A673 (cell line): ENCODE measurements around the gene DPYD. TPM values are rescaled to one million over a fixed set of nuclear protein-coding genes. Genes with fewer than 3 reads are reported as not detected.

ENCODE experiments used
- BruUV-seq: library from RNA; stranded (reverse); fragments of 400-500 nt; replicated peaks from 2 replicates; lab custom pipeline; 2021; lab: Mats Ljungman, UMichigan
- CTCF ChIA-PET: fragments of 300-600 bp; sonication (Branson Sonifier 250); formaldehyde crosslinking; loops from one replicate; lab custom pipeline; 2022; ENCODE audit warnings: antibody characterized with exemption; lab: Charles Lee
- POLR2A ChIA-PET: fragments of 300-600 bp; sonication (Branson Sonifier 250); formaldehyde crosslinking; loops from one replicate; lab custom pipeline; 2022; ENCODE audit warnings: antibody characterized with exemption; ENCODE audit not compliant: low non-redundant PET; lab: Charles Lee
- DNase-seq: peaks from one replicate; pipeline ENCODE4 v3.0.0-alpha.2; 2015; ENCODE audit warnings: low spot score
- H3K27ac ChIP-seq: fragments of 200-600 bp; sonication (generic); 2 replicates; pipeline ENCODE4 v1.5.1; 2016; ENCODE audit warnings: mixed run types, low read depth, mild to moderate bottlenecking, mixed read lengths, antibody characterized with exemption, low read length; ENCODE audit not compliant: poor library complexity, severe bottlenecking
- H3K27me3 ChIP-seq: fragments of 200-600 bp; sonication (generic); replicated peaks from 2 replicates; pipeline ENCODE4 v1.6.1; 2017; ENCODE audit warnings: mixed run types, low read depth, mild to moderate bottlenecking, mixed read lengths, antibody characterized with exemption, low read length; ENCODE audit not compliant: insufficient read depth, poor library complexity
- H3K36me3 ChIP-seq: fragments of 200-600 bp; sonication (generic); 2 replicates; pipeline ENCODE4 v1.6.1; 2016; ENCODE audit warnings: mixed run types, mild to moderate bottlenecking, mixed read lengths, antibody characterized with exemption, low read length; ENCODE audit not compliant: insufficient read depth, poor library complexity, severe bottlenecking
- H3K4me1 ChIP-seq: fragments of 200-600 bp; sonication (generic); 2 replicates; pipeline ENCODE4 v1.6.1; 2017; ENCODE audit warnings: mixed run types, mild to moderate bottlenecking, mixed read lengths, antibody characterized with exemption, low read length; ENCODE audit not compliant: insufficient read depth, poor library complexity, severe bottlenecking
- H3K4me3 ChIP-seq: fragments of 200-600 bp; sonication (generic); 2 replicates; pipeline ENCODE4 v1.5.1; 2016; ENCODE audit warnings: low read depth, mixed run types, mild to moderate bottlenecking, mixed read lengths, low read length; ENCODE audit not compliant: poor library complexity, severe bottlenecking
- H3K9me3 ChIP-seq: fragments of 200-600 bp; sonication (generic); 2 replicates; pipeline ENCODE4 v1.6.1; 2016; ENCODE audit warnings: mixed run types, low read depth, mild to moderate bottlenecking, mixed read lengths, antibody characterized with exemption, low read length; ENCODE audit not compliant: poor library complexity, severe bottlenecking
- CTCF ChIP-seq: fragments of 300-800, 200-600 bp; sonication (generic); conservative IDR thresholded peaks from 2 replicates; pipeline ENCODE4 v1.5.1; 2017; ENCODE audit warnings: low read depth, mild to moderate bottlenecking, antibody characterized with exemption, low read length, moderate library complexity, mixed read lengths
- EZH2 ChIP-seq: fragments of 200-600 bp; sonication (generic); IDR thresholded peaks from 2 replicates; pipeline ENCODE4 v1.6.1; 2017; ENCODE audit warnings: borderline replicate concordance, low read depth, mild to moderate bottlenecking, mixed read lengths, antibody characterized with exemption, low read length; ENCODE audit not compliant: poor library complexity, severe bottlenecking
- intact Hi-C: fragments of 100-400 bp; cut with micrococcal nuclease; formaldehyde crosslinking; loops from one replicate; pipeline ENCODE4 v1.10.0; 2022; ENCODE audit not compliant: unreplicated experiment
- total RNA-seq: library from RNA; stranded (reverse); gene quantifications from 2 replicates; pipeline ENCODE4 v1.2.3, GENCODE V29; 2021

Gene DPYD
- total RNA-seq, 1 experiment from 2014 or later = 13.4 TPM

- H3K9me3 ChIP-seq = no peaks in the 10 kb centered on the region
- no peak overlapping the region for H3K4me3 ChIP-seq
- no peaks in the 10 kb centered on the region for H3K27me3 ChIP-seq
- no peaks in the 10 kb centered on the region for H3K36me3 ChIP-seq
- CTCF ChIA-PET = no interaction called here
- no peaks in the 10 kb centered on the region for H3K4me1 ChIP-seq
- intact Hi-C loops = no loop called here
- POLR2A ChIA-PET = no interaction called here
- DNase-seq = no peak
- TF ChIP-seq CTCF (no peak), EZH2 (no peak)
- BruUV-seq = no TSS peak
- no peak overlapping the region for H3K27ac ChIP-seq
These were observed 753.6 kb downstream of the DPYD start for GRCh38 chr1:97167246-97167645.

- no peaks in the 10 kb centered on the region for H3K9me3 ChIP-seq
- no peaks in the 10 kb centered on the region for H3K27me3 ChIP-seq
- no peaks in the 10 kb centered on the region for H3K4me1 ChIP-seq
- no peaks in the 10 kb centered on the region for H3K36me3 ChIP-seq
- no peak overlapping the region for H3K4me3 ChIP-seq
- intact Hi-C loops = no loop called here
- CTCF ChIA-PET = no interaction called here
- no peak overlapping the region for H3K27ac ChIP-seq
- TF ChIP-seq EZH2 = no peak
- TF ChIP-seq CTCF = no peak
- POLR2A ChIA-PET = no interaction called here
- no peak for DNase-seq
- no TSS peak for BruUV-seq
These were observed 754.2 kb downstream of the DPYD start for GRCh38 chr1:97166626-97167025.

GRCh38 chr1:97164276-97164639 is 756.6 kb downstream of the DPYD start:
- H3K9me3 ChIP-seq = no peaks in the 10 kb centered on the region
- TF ChIP-seq CTCF (no peak), EZH2 (no peak)
- no peak overlapping the region for H3K27ac ChIP-seq
- H3K4me3 ChIP-seq = no peak overlapping the region
- H3K4me1 ChIP-seq = peaks cover 7% of the 10 kb centered on the region
- no TSS peak for BruUV-seq
- CTCF ChIA-PET = no interaction called here
- H3K36me3 ChIP-seq = no peaks in the 10 kb centered on the region
- no peaks in the 10 kb centered on the region for H3K27me3 ChIP-seq
- DNase-seq = no peak
- POLR2A ChIA-PET = no interaction called here
- intact Hi-C loops = no loop called here
